HUDEP-2 (cell line): ENCODE results near the gene REC8.

Source experiments
- DNase-seq, 76 experiments: peaks; one replicate each; lab custom pipeline; 2025; ENCODE audit not compliant: unreplicated experiment in 76 of 76; lab: John Stamatoyannopoulos, UW

Gene REC8

DNA sequence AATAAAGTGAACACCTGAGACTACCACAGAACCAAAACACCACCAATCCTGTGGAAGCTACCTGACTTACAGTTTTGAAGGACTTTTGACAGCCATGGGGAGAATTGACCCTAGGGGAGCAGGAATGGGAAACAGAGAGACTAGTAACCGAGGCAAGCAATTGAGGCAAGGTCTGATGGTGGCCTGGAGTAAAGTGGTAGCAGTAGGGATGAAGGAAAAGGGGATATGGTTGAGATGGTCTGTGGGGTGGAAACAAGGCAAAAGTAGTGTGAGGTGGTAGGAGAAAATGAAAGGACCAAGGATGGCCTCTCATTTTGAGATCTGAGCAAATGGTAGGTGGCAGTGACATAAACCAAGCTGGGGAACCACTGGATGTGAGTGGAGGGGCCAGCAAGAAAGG is 15.0 kb upstream of the REC8 start:
- no peak for DNase-seq

DNA sequence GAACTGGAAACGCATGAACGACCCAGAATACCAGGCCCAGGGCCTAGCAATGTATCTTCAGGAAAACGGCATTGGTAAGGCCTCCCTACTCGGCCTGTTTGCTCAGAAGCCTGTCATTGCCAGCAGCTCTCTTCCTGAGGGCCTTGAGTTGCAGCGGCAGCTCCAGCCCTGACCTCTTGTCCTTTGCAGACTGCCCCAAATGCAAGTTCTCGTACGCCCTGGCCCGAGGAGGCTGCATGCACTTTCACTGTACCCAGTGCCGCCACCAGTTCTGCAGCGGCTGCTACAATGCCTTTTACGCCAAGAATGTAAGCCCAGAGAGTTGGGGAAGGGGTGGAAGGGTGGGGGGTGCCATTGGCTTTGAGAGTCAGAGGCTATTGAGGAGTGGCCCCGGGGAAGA is 14.5 kb upstream of the REC8 start:
- no peak for DNase-seq

DNA sequence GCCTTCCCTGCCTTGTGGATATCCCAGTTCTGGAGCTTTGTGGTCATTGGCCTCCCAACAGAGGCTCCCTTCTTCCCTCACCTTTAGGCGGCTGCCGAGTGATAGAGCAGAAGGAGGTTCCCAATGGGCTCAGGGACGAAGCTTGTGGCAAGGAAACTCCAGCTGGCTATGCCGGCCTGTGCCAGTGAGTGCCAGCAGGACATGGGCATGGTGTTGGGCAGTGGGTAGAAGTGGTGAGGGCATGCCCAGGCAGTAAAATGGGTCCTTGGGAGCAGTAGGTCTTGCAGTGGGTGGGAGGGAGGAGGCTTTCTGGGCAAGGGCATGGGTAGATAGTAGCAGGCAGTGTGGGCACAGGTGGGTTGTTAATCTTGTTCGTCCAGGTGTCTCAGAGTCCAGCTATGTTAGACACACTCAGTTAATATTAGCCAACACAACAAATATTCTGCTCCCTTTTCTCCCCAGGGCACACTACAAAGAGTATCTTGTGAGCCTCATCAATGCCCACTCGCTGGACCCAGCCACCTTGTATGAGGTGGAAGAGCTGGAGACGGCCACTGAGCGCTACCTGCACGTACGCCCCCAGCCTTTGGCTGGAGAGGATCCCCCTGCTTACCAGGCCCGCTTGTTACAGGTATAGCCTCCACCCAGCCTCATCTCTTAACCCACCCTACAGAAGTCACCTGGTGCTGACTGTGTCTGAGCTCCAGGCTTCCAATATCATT is 11.9 kb upstream of the REC8 start:
- DNase-seq, result no peak

DNA sequence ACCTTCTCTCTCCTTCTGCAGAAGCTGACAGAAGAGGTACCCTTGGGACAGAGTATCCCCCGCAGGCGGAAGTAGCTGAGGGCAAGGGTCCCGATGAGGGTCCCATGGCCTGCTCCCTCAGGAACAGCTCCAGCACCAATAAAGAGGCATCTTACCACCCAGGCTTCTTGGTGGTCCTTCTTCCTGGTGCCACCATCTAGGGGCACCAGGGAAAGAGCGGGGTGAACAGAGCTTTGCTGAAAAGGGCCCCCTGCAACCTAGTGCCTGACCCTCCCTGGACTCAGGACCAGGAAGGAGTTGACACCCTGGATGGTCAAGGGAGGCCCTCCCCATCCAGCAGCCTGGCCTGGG is 11.4 kb upstream of the REC8 start:
- DNase-seq, result no peak

DNA sequence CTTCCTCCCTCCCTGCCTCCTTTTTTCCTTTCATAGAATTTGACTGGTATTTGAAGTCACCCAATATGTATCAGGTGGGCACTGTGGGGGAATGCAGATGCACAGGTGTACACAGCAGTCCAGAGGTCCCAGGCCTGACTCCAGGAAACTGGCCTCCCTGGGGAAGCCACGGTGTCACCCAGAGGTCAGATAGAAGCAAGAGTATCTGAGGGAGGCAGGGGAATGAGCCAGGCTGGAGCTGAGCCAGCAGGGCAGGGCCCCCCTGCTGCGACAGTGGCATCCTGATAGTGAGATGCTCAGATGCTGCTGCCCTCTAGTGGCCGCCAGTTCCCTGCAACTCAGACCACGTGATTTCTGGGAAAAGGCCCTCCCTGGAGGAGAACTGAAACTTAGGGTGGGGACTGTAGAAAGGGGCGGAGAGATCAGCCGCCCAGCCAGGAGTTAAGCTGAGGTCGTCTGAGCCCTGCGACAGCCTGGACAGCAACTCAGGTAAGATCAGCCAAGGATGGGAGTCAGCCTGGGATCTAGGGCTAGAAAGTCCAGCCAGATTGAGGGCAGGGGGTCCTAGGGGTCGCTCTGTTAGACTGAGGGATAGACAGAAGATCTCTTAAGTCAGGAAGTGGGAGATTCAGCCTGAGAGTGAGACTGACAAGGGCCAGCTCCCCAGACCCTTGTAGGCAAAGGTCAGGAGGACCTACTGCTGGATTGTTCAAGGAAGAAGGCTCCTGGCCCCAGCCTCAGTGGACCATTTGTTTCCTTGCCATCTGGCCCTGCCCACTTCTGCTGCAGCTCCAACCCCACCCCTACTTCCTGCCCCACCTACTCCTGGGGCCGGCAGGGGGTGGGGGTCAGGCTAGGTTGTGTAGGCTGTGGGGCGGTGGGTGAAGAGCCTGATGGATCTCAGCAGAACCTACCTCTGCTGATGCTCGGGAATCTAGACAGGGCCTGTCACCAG is 10.8 kb upstream of the REC8 start, which contains the start of gene IRF9:
TSS of gene IRF9 (plus strand) at position 416 of the 955 bp plus-strand sequence. CDS start 880 bp downstream, outside the sequence.
- peak; percentile 33 to 99 (median 96) for DNase-seq

DNA sequence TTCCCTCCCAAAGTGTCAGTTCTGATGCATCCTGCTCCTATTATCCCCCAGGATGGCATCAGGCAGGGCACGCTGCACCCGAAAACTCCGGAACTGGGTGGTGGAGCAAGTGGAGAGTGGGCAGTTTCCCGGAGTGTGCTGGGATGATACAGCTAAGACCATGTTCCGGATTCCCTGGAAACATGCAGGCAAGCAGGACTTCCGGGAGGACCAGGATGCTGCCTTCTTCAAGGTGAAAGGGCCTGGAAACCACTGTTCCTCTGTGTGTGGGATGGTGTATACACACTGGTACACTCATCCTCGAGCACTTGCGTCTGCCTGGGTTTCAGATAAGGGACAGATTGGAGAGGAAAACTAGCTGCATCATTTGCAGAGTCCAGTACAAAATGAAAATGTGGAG is 9.8 kb upstream of the REC8 start:
- DNase-seq, result no peak

DNA sequence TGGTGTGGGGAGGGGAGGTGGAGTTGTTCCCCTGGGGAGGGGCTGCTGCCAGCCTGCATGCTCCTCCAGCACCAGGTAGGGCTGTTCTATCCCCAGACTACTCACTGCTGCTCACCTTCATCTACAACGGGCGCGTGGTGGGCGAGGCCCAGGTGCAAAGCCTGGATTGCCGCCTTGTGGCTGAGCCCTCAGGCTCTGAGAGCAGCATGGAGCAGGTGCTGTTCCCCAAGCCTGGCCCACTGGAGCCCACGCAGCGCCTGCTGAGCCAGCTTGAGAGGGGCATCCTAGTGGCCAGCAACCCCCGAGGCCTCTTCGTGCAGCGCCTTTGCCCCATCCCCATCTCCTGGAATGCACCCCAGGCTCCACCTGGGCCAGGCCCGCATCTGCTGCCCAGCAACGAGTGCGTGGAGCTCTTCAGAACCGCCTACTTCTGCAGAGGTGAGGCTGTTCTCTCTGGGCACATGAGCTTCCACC is 7.3 kb upstream of the REC8 start:
- no peak for DNase-seq

DNA sequence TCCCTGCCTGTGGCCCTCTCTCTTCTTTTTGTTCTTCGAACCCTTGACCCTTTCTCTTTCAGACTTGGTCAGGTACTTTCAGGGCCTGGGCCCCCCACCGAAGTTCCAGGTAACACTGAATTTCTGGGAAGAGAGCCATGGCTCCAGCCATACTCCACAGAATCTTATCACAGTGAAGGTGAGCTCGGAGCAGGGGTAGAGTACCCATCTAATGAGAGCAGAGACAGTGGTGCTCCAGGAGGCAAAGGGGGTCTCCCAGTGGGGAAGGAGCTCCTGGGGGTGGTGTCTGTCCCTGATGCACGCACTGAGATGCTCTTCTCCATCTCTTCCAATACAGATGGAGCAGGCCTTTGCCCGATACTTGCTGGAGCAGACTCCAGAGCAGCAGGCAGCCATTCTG is 6.1 kb upstream of the REC8 start:
- DNase-seq, result no peak

DNA sequence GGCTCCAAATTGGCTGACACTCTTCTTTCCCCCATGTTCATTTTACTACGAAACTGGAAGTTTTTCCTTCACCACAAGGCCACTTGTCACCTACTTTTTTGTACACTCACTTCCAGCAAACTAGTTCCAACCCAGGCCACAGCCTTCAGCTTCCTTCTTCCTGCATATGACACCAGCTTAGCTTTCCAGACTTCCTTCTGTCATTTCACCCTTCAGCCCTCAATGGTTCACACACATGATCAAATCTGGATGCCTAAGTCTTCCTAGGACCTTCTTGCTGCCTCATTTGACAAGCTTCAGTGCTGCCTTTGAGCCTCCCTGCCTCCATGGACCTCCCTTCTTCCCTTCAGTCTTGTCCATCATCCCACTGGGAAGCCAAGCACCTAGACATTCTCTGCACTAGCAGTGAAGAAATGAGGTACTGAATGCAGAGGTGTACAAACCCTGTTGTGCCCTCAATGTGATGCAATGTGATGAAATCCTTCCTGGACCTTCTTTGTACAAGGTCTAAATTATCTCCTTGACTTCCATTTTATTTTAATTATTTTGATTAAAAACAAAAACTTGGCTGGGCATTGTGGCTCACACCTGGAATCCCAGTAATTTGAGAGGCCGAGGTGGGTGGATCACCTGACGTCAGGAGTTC is 4.3 kb upstream of the REC8 start:
- DNase-seq, result no peak

DNA sequence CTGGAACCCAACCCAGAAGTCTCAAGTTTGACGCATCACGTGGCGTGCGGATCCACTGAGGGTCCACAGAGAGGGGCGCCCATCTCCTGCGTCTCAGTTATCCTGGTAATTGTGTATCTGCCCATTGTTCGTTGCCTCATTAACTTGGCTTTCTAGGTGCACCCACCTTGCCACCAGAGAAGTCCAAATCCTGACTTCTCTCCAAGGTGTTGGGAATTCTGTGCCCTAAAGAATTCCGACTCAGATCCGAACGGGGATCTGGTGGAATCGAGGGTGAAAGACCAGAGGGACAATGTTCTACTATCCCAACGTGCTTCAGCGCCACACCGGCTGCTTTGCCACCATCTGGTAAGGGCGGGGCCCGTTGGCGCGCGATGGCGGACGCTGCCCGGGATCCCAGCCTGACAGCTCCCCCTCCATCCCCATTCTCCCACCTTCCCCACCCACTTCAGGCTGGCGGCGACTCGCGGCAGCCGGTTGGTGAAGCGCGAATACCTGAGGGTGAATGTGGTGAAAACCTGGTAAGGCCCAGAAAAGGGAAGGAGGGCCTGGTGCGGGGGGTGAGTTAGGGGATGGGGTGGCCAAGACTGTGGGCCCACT is 481 bp downstream of the REC8 start:
- no peak for DNase-seq

DNA sequence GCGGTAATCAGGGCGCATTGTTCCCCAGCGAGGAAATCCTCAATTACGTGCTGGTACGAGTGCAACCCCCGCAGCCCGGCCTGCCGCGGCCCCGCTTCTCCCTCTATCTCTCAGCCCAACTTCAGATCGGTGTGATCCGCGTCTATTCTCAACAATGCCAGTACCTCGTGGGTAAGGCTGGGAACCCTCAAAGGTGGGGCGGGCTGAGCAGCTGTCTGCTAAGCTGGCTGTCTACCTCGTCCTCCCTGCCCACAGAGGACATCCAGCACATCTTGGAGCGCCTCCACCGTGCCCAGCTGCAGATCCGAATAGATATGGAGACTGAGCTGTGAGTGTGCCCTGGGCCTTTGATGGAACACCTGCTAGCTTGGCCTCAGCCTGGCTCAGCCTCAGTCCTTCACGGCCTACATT is 996 bp downstream of the REC8 start:
- no peak for DNase-seq

DNA sequence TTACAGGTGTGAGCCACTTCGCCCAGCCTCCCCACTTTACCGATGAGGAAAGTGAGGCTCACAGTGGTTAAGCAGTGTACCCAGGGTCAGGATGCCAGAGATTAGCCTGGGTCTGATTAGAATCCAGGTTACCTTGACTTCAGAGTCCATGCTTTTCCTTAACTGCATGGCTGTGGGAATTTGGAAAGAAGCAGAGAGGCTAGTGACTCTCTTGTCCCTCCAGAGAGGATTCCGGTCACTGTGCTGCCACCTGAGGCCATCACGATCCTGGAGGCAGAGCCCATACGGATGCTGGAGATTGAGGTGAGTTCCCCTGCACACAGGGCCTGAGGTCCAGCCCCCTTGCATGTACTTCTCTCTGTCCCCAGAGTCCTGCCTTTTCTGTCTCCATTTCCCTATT is 4.7 kb downstream of the REC8 start:
- DNase-seq, result no peak

DNA sequence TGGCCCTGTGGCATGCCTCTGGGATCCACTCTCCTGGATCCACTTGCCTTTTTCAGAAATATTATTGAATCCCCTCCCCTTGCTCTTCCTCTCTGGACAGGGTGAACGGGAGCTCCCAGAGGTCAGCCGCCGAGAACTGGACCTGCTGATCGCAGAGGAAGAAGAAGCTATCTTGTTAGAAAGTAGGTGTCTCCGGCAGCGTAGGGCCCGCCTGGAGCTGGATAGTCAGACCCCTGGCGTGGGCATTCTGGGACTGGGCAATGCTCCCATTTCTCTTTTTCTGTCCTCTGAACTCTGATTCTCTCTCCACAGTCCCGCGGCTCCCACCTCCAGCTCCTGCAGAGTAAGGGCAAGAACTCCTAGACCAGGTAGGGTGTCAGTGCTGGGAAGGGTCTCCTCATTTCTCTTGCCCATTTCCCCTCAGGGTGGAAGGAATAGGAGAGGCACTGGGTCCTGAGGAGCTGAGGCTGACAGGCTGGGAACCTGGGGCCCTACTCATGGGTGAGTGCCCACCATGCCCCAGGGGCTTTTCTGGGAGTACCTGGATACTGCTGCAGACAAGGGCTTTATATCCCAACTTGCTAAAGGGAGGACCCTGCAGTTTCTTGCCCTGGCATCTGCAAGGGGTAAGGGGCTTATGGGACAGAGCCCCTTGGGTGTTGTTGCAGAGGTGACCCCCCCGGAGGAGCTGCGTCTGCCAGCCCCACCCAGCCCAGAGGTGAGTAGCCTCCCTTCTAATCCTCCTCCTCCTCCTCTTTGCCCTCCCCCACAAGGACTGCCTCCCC is 5.4 kb downstream of the REC8 start:
- no peak for DNase-seq

DNA sequence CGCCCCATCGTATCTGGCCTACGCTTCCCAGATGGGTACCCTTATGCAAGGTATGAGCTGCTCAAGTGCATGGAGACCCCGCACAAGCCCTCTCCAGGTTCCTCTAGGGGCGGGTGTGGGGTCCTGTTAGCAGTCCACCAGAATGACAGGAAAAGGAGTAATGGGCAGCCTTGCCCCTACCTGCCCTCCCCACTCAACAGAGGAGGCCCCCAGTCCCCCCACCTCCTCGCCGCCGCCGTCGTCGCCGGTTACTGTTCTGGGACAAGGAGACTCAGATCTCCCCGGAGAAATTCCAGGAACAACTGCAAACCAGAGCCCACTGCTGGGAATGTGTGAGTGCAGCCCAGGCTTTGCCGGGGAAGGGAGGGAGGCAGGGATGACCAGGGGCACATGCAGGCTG is 6.0 kb downstream of the REC8 start:
- no peak for DNase-seq

DNA sequence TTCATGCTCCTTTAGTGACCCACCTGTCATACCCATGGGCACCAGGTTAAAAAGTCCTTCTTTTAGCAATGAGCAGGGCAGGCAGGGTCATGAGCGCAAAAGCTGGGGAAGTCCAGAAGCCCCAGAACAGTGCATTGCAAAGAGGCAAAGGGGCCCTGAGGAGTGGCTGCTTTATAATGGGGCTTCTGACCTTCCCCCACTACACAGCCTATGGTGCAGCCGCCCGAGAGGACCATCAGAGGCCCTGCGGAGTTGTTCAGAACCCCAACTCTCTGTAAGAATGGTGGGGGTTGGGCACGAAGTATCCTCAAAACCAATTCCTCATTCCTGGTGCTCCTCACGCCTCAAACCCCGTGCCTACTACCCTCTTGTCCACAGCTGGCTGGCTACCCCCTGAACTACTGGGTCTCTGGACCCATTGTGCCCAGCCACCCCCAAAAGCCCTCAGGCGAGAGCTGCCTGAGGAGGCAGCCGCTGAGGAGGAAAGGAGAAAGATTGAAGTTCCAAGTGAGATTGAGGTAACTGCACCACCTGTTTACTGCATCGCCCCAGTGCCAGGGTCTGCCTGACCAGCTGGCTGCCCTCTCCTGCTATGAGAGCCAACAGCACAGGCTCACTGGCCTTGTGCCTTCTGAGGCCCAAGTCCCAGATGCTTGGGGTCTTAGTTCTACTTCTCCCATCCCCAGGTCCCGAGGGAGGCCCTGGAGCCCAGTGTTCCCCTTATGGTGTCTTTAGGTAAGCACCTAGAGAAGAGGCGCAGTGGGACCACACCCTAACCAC is 6.7 kb downstream of the REC8 start:
- DNase-seq, result no peak

DNA sequence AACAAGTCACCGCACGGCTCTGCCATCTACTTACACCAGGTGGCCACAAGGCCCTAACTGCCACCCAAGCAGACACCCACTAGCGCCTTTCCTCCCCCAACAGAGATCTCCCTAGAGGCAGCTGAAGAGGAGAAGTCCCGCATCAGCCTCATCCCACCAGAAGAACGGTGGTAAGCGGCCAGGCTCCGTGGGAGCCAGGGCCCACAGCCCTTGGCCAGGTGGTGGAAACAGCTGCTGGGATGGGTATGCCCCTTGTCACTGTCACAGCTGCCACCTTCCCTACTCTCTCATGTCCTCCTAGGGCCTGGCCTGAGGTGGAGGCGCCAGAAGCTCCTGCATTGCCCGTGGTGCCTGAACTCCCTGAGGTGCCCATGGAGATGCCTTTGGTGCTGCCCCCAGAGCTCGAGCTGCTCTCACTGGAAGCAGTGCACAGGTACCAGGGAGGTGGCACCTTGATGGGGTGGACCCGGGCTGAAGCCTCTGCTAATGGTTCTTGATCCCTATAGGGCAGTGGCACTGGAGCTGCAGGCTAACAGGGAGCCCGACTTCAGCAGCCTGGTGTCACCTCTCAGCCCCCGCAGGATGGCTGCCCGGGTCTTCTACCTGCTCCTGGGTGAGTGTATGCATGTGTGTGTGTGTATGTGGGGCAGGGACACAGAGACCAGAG is 7.5 kb downstream of the REC8 start:
- no peak for DNase-seq

DNA sequence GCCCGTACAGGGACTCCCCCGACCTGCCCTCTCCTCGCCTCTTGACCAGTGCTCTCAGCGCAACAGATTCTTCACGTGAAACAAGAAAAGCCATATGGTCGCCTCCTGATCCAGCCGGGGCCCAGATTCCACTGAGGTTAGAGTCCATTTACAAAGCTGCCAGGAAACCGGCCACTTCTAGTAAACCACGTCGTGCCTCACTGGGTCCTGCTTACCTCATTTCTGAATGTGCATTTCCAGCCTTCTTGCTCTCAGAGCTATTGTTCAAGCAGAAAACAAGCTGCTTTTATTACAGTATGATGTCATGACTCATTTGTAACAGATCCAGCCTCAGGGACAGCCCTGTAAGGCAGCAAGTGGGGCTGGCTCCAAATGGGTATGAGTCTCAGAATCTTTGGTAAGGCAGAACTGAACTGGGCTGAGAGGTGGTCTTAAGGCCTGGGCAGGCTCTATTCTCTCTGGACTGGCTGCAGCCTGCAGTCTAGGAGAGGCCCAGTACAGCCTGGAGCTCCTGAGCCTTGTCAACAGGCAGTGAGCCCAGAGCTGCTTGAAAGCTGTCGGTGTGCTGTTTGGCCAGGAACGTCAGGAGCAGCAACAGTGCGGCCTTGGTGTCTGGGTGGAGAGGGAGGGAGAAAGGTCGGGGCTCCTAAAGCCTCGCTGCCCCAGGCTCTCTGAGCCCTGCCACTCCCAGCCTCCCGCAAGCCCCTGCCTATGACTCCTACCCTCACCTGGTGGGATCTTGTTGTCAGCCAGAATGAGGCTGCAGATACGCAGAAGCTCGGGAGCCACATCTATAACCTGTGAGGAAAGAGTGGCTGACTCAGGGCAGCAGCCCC is 8.3 kb downstream of the REC8 start:
- no peak for DNase-seq
